ENCODE data around the gene CPEB3.

The CPEB3 gene

DNA sequence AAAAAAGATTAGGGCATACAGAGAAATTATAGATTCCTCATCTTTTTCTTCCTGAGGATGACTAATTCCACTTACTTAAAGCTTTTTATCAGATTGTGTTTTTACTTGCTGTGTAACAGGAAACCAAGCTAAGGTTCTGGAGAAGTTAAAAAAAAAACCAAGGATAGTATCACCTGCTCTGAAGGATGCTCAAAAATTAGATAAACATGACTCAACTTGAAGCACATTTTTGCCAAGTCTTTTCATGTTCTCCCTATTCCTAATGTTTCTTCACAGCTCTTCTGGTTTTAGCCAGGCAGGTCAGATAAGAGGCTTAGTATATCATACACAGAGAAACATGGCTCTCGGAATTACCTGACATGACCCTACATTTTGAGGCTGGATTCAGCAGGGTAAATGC lies 90.3 kb downstream of the CPEB3 start:
- no peak overlapping the region for H3K27ac ChIP-seq
- no peak overlapping the region for H3K4me3 ChIP-seq (ENCODE audit: low read depth in 1 of 2, low read length in 1 of 2)
- H3K9me3 ChIP-seq: no peaks in the 10 kb centered on the region
- no peaks in the 10 kb centered on the region for H3K36me3 ChIP-seq
- TF ChIP-seq, protein P1, sequence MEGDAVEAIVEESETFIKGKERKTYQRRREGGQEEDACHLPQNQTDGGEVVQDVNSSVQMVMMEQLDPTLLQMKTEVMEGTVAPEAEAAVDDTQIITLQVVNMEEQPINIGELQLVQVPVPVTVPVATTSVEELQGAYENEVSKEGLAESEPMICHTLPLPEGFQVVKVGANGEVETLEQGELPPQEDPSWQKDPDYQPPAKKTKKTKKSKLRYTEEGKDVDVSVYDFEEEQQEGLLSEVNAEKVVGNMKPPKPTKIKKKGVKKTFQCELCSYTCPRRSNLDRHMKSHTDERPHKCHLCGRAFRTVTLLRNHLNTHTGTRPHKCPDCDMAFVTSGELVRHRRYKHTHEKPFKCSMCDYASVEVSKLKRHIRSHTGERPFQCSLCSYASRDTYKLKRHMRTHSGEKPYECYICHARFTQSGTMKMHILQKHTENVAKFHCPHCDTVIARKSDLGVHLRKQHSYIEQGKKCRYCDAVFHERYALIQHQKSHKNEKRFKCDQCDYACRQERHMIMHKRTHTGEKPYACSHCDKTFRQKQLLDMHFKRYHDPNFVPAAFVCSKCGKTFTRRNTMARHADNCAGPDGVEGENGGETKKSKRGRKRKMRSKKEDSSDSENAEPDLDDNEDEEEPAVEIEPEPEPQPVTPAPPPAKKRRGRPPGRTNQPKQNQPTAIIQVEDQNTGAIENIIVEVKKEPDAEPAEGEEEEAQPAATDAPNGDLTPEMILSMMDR (IDR thresholded peaks at IDR 0.05): no peak
- no peaks in the 10 kb centered on the region for H3K4me1 ChIP-seq (ENCODE audit: control insufficient read depth in 1 of 2, insufficient read depth in 1 of 2, low read depth in 1 of 2, low read length in 1 of 2)
- no peaks in the 10 kb centered on the region for H3K27me3 ChIP-seq

GRCh38 chr10:92187101-92187500 lies 103.8 kb downstream of the CPEB3 start:
- no peak overlapping the region for H3K27ac ChIP-seq
- H3K9me3 ChIP-seq: no peaks in the 10 kb centered on the region
- H3K4me1 ChIP-seq (ENCODE audit: control insufficient read depth in 1 of 2, insufficient read depth in 1 of 2, low read depth in 1 of 2, low read length in 1 of 2): no peaks in the 10 kb centered on the region
- no peaks in the 10 kb centered on the region for H3K27me3 ChIP-seq
- peaks cover 4% of the 10 kb centered on the region for H3K36me3 ChIP-seq
- H3K4me3 ChIP-seq (ENCODE audit: low read depth in 1 of 2, low read length in 1 of 2): no peak overlapping the region
- TF ChIP-seq, protein P1 (IDR thresholded peaks at IDR 0.05): no peak

- peaks cover 9% of the 10 kb centered on the region for H3K36me3 ChIP-seq
- no peak overlapping the region for H3K4me3 ChIP-seq (ENCODE audit: low read depth in 1 of 2, low read length in 1 of 2)
- no peaks in the 10 kb centered on the region for H3K27me3 ChIP-seq
- H3K9me3 ChIP-seq: no peaks in the 10 kb centered on the region
- no peaks in the 10 kb centered on the region for H3K4me1 ChIP-seq (ENCODE audit: control insufficient read depth in 1 of 2, insufficient read depth in 1 of 2, low read depth in 1 of 2, low read length in 1 of 2)
- TF ChIP-seq, protein P1 (IDR thresholded peaks at IDR 0.05): no peak
- H3K27ac ChIP-seq: no peak overlapping the region
Observed at GRCh38 chr10:92184977-92185376, 105.9 kb downstream of the CPEB3 start.

- H3K36me3 ChIP-seq: peaks cover 12% of the 10 kb centered on the region
- no peak overlapping the region for H3K4me3 ChIP-seq (ENCODE audit: low read depth in 1 of 2, low read length in 1 of 2)
- no peaks in the 10 kb centered on the region for H3K4me1 ChIP-seq (ENCODE audit: control insufficient read depth in 1 of 2, insufficient read depth in 1 of 2, low read depth in 1 of 2, low read length in 1 of 2)
- no peaks in the 10 kb centered on the region for H3K9me3 ChIP-seq
- no peak overlapping the region for H3K27ac ChIP-seq
- H3K27me3 ChIP-seq: no peaks in the 10 kb centered on the region
- TF ChIP-seq, protein P1 (IDR thresholded peaks at IDR 0.05): no peak
Observed at GRCh38 chr10:92183199-92183598, 107.7 kb downstream of the CPEB3 start.

GRCh38 chr10:92181575-92181974 lies 109.3 kb downstream of the CPEB3 start:
- Histone ChIP-seq H3K4me1 (ENCODE audit: control insufficient read depth in 1 of 2, insufficient read depth in 1 of 2, low read depth in 1 of 2, low read length in 1 of 2) (no peaks in the 10 kb centered on the region), H3K27me3 (no peaks in the 10 kb centered on the region), H3K9me3 (no peaks in the 10 kb centered on the region), H3K27ac (no peak overlapping the region), H3K4me3 (ENCODE audit: low read depth in 1 of 2, low read length in 1 of 2) (no peak overlapping the region), H3K36me3 (peaks cover 12% of the 10 kb centered on the region)
- TF ChIP-seq, protein P1 (IDR thresholded peaks at IDR 0.05): no peak

DNA sequence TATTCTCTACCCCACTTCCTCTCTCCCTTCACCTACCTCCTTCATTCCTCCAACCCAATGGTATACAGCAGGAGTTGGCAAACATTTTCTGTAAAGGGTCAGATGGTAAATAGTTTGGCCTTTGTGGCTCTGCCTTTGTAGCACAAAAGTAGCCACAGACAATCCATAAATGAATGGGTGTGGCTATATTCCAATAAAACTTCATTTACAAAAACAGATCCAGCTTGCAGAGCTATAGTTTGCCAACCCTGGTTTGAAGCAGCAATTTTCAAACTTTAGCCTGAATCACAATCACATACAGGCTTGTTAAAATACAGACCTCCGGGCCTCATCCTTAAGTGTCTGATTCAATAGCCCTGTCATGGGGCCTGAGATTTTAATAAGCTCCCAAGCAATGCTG lies 110.5 kb downstream of the CPEB3 start:
- no peaks in the 10 kb centered on the region for H3K9me3 ChIP-seq
- no peaks in the 10 kb centered on the region for H3K4me1 ChIP-seq (ENCODE audit: control insufficient read depth in 1 of 2, insufficient read depth in 1 of 2, low read depth in 1 of 2, low read length in 1 of 2)
- peaks cover 12% of the 10 kb centered on the region for H3K36me3 ChIP-seq
- TF ChIP-seq, protein P1 (IDR thresholded peaks at IDR 0.05): no peak
- H3K27ac ChIP-seq: no peak overlapping the region
- no peak overlapping the region for H3K4me3 ChIP-seq (ENCODE audit: low read depth in 1 of 2, low read length in 1 of 2)
- H3K27me3 ChIP-seq: no peaks in the 10 kb centered on the region

All from neutrophil (primary cell).